K562 (cell line): ENCODE data around the gene FAM98C.

Source experiments
- NR3C1 ChIP-seq: sonication (generic); formaldehyde crosslinking; IDR thresholded peaks from 2 replicates; pipeline ENCODE4 v1.8.1; 2022; ENCODE audit warnings: missing genetic modification reagents
- XRCC5 ChIP-seq: fragments of 200-400 bp; formaldehyde crosslinking; IDR thresholded peaks from 2 replicates; pipeline ENCODE4 v1.6.1; 2017; ENCODE audit warnings: low read depth, mild to moderate bottlenecking, low read length
- ZBTB8A ChIP-seq: fragments of 450-650 bp; IDR thresholded peaks from 2 replicates; pipeline ENCODE4 v1.6.1; 2018; ENCODE audit warnings: mild to moderate bottlenecking, moderate library complexity; ENCODE audit not compliant: partially characterized antibody
- ZNF165 ChIP-seq: fragments of 250-450 bp; sonication (Bioruptor Pico); IDR thresholded peaks from 2 replicates; pipeline ENCODE4 v1.4.0; 2020; ENCODE audit warnings: borderline replicate concordance
- ZNF76 ChIP-seq: fragments of 250-450 bp; sonication (Bioruptor Pico); IDR thresholded peaks from 2 replicates; pipeline ENCODE4 v1.4.0; 2020; ENCODE audit warnings: mild to moderate bottlenecking, moderate library complexity, borderline replicate concordance
- TF ChIP-seq, protein P1 (sequence below): sonication (generic); formaldehyde crosslinking; IDR thresholded peaks from 2 replicates; pipeline ENCODE4 v1.8.1; 2023; ENCODE audit warnings: mild to moderate bottlenecking, missing genetic modification reagents
- TF ChIP-seq, protein P2 (sequence below), 3 experiments: IDR thresholded peaks in 2 of 3; conservative IDR thresholded peaks in 1 of 3; 2 replicates each; pipeline ENCODE4 v1.5.1; 2011 to 2012; ENCODE audit warnings: low read length in 3 of 3, mild to moderate bottlenecking in 3 of 3, control low read depth in 2 of 3, improper control_type of control experiment in 1 of 3, inconsistent platforms in 1 of 3, low read depth in 1 of 3, mixed read lengths in 1 of 3, moderate library complexity in 1 of 3; ENCODE audit not compliant: insufficient read depth in 2 of 3

DNA sequence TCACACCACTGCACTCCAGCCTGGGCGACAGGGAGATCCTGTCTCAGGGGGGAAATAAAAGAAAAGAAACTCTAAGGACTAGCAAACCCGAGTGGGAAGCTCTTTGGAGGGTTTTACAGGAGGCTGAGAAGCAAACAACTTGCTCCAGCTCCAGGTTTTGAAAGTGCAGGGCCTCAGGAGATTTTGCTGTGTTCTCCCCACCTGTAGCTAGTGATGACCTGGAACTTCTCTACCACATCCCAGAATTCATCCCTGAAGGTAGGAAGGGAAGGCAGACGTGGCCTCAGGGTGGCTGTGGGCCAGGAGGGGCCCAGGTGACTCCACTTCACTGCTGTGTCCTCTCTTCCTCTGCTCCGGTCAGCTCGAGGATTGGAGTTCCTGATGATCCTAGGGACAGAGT is 44.8 kb upstream of the FAM98C start:
- no peak for TF ChIP-seq ZNF76
- no peak for TF ChIP-seq ZBTB8A
- TF ChIP-seq, protein P1, sequence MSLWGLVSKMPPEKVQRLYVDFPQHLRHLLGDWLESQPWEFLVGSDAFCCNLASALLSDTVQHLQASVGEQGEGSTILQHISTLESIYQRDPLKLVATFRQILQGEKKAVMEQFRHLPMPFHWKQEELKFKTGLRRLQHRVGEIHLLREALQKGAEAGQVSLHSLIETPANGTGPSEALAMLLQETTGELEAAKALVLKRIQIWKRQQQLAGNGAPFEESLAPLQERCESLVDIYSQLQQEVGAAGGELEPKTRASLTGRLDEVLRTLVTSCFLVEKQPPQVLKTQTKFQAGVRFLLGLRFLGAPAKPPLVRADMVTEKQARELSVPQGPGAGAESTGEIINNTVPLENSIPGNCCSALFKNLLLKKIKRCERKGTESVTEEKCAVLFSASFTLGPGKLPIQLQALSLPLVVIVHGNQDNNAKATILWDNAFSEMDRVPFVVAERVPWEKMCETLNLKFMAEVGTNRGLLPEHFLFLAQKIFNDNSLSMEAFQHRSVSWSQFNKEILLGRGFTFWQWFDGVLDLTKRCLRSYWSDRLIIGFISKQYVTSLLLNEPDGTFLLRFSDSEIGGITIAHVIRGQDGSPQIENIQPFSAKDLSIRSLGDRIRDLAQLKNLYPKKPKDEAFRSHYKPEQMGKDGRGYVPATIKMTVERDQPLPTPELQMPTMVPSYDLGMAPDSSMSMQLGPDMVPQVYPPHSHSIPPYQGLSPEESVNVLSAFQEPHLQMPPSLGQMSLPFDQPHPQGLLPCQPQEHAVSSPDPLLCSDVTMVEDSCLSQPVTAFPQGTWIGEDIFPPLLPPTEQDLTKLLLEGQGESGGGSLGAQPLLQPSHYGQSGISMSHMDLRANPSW (CRISPR knock-in tag), result no peak
- TF ChIP-seq, protein P2, sequence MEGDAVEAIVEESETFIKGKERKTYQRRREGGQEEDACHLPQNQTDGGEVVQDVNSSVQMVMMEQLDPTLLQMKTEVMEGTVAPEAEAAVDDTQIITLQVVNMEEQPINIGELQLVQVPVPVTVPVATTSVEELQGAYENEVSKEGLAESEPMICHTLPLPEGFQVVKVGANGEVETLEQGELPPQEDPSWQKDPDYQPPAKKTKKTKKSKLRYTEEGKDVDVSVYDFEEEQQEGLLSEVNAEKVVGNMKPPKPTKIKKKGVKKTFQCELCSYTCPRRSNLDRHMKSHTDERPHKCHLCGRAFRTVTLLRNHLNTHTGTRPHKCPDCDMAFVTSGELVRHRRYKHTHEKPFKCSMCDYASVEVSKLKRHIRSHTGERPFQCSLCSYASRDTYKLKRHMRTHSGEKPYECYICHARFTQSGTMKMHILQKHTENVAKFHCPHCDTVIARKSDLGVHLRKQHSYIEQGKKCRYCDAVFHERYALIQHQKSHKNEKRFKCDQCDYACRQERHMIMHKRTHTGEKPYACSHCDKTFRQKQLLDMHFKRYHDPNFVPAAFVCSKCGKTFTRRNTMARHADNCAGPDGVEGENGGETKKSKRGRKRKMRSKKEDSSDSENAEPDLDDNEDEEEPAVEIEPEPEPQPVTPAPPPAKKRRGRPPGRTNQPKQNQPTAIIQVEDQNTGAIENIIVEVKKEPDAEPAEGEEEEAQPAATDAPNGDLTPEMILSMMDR (IDR thresholded peaks at IDR 0.05 in 2 of 3, conservative IDR thresholded peaks at IDR 0.05 in 1 of 3; ENCODE audit: insufficient read depth in 2 of 3, low read depth in 1 of 3, low read length in 3 of 3), result no peak
- no peak for TF ChIP-seq ZNF165 (CRISPR knock-in tag)
- no peak for TF ChIP-seq XRCC5
- TF ChIP-seq NR3C1, result no peak
